ENCODE data around the gene TTC7B.

GRCh38 chr14:90520326-90520725 lies 295.9 kb downstream of the TTC7B start:
- TF ChIP-seq EZH2 (IDR thresholded peaks at IDR 0.05; ENCODE audit: borderline replicate concordance, insufficient read depth, low read length, poor library complexity, severe bottlenecking) = no peak
- TF ChIP-seq CTCF (IDR thresholded peaks at IDR 0.05; ENCODE audit: poor library complexity, severe bottlenecking) = no peak
- no peak for TF ChIP-seq EP300 (conservative IDR thresholded peaks at IDR 0.05; ENCODE audit: poor library complexity, severe bottlenecking)
- no peak for TF ChIP-seq POLR2AphosphoS5 (IDR thresholded peaks at IDR 0.05)
- TF ChIP-seq RAD21 (conservative IDR thresholded peaks at IDR 0.05) = no peak
- no peak for TF ChIP-seq REST (IDR thresholded peaks at IDR 0.05; ENCODE audit: borderline replicate concordance)
- no peak for TF ChIP-seq SMC3 (conservative IDR thresholded peaks at IDR 0.05; ENCODE audit: poor library complexity)
- no peak for TF ChIP-seq MXI1 (conservative IDR thresholded peaks at IDR 0.05; ENCODE audit: poor library complexity, severe bottlenecking)
- no peak for TF ChIP-seq TAF1 (IDR thresholded peaks at IDR 0.05; ENCODE audit: low read depth)
